DOHH2 (cell line): ENCODE results near the gene EXOSC2.
A peak's percentile ranks its signal among the peaks of the same experiment; 100 is the strongest.

ENCODE experiments used
- H3F3A ChIP-seq: fragments of 200-600 bp; sonication (generic), shearing (Covaris generic); 2 replicates; pipeline ENCODE4 v1.6.0; 2016; ENCODE audit warnings: antibody characterized with exemption, mild to moderate bottlenecking; ENCODE audit not compliant: control insufficient read depth, insufficient read depth
- H3K27ac ChIP-seq: fragments of 200-600 bp; sonication (generic); 2 replicates; pipeline ENCODE4 v1.5.1; 2014; ENCODE audit warnings: low read depth, mild to moderate bottlenecking, low read length, moderate library complexity
- H3K27me3 ChIP-seq: fragments of 200-600 bp; sonication (generic); 2 replicates; pipeline ENCODE4 v1.6.1; 2014; ENCODE audit warnings: mild to moderate bottlenecking, low read length, mixed read lengths; ENCODE audit not compliant: control insufficient read depth
- H3K36me3 ChIP-seq: fragments of 200-600 bp; sonication (generic); 2 replicates; pipeline ENCODE4 v1.6.1; 2014; ENCODE audit warnings: mild to moderate bottlenecking, low read length, moderate library complexity, mixed read lengths; ENCODE audit not compliant: control insufficient read depth
- H3K4me1 ChIP-seq: fragments of 200-600 bp; sonication (generic); 2 replicates; pipeline ENCODE4 v1.6.1; 2014; ENCODE audit warnings: mild to moderate bottlenecking, low read length, mixed read lengths; ENCODE audit not compliant: control insufficient read depth
- H3K4me2 ChIP-seq: fragments of 200-600 bp; sonication (generic); 2 replicates; pipeline ENCODE4 v1.6.0; 2014; ENCODE audit warnings: mild to moderate bottlenecking, low read length, moderate library complexity
- H3K4me3 ChIP-seq: fragments of 200-600 bp; sonication (generic); 2 replicates; pipeline ENCODE4 v1.5.1; 2014; ENCODE audit warnings: mild to moderate bottlenecking, low read length, mixed read lengths
- H3K79me2 ChIP-seq: fragments of 200-600 bp; sonication (generic); 2 replicates; pipeline ENCODE4 v1.6.1; 2014; ENCODE audit warnings: mild to moderate bottlenecking, low read length, mixed read lengths; ENCODE audit not compliant: control insufficient read depth
- H3K9me2 ChIP-seq: fragments of 200-600 bp; sonication (generic); replicated peaks from 2 replicates; pipeline ENCODE4 v1.6.1; 2014; ENCODE audit warnings: mild to moderate bottlenecking, low read length, mixed read lengths; ENCODE audit not compliant: control insufficient read depth
- H3K9me3 ChIP-seq: fragments of 200-600 bp; sonication (generic); 2 replicates; pipeline ENCODE4 v1.6.1; 2014; ENCODE audit warnings: antibody characterized with exemption, low read length, mixed read lengths; ENCODE audit not compliant: control insufficient read depth, insufficient read depth
- H4K20me1 ChIP-seq: fragments of 200-600 bp; sonication (generic); 2 replicates; pipeline ENCODE4 v1.6.0; 2014; ENCODE audit warnings: low read depth, mild to moderate bottlenecking, antibody characterized with exemption, low read length, moderate library complexity; ENCODE audit not compliant: control insufficient read depth, insufficient read depth
- EZH2phosphoT487 ChIP-seq: fragments of 200-600 bp; sonication (generic); IDR thresholded peaks from 2 replicates; pipeline ENCODE4 v1.6.1; 2017; ENCODE audit warnings: borderline replicate concordance, mild to moderate bottlenecking, antibody characterized with exemption, low read length, moderate library complexity, mixed read lengths
- TF ChIP-seq, protein P1 (sequence below): fragments of 200-600 bp; sonication (generic); IDR thresholded peaks from one replicate; pipeline ENCODE4 v1.5.1; 2014; ENCODE audit warnings: antibody characterized with exemption, mild to moderate bottlenecking, low read depth, low read length; ENCODE audit not compliant: poor library complexity, severe bottlenecking

EXOSC2 gene

DNA sequence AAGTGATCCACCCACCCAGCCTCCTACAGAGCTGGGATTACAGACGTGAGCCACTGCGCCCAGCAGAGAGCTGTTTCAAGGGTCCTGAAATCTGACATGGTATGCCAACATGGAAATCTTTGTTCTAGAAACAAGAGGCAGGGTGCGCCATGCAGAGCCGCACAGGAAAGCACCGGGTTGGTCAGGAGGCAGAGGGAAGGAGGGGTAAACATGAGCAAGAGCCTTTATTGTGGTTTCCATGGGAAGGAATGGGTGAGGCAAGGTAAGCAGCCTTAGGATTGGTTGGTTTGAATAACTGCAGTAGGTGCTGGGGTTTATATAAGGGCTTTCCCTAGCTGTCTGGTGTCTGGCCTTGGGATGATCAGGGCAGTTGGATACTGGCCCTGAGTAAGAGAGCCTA, 5.5 kb upstream of the EXOSC2 start:
- Histone ChIP-seq H3K4me3 (no peak overlapping the region), H3K9me3 (peaks cover 10% of the 10 kb centered on the region; the same call in 1 of the 2 replicates), H3K27me3 (peaks cover 5% of the 10 kb centered on the region), H3K9me2 (no peaks in the 10 kb centered on the region), H3K27ac (no peak overlapping the region), H4K20me1 (no peaks in the 10 kb centered on the region), H3K4me2 (no peak overlapping the region), H3K36me3 (no peaks in the 10 kb centered on the region), H3F3A (no peaks in the 10 kb centered on the region), H3K79me2 (peaks cover 3% of the 10 kb centered on the region), H3K4me1 (peaks cover 13% of the 10 kb centered on the region)
- TF ChIP-seq, protein P1, sequence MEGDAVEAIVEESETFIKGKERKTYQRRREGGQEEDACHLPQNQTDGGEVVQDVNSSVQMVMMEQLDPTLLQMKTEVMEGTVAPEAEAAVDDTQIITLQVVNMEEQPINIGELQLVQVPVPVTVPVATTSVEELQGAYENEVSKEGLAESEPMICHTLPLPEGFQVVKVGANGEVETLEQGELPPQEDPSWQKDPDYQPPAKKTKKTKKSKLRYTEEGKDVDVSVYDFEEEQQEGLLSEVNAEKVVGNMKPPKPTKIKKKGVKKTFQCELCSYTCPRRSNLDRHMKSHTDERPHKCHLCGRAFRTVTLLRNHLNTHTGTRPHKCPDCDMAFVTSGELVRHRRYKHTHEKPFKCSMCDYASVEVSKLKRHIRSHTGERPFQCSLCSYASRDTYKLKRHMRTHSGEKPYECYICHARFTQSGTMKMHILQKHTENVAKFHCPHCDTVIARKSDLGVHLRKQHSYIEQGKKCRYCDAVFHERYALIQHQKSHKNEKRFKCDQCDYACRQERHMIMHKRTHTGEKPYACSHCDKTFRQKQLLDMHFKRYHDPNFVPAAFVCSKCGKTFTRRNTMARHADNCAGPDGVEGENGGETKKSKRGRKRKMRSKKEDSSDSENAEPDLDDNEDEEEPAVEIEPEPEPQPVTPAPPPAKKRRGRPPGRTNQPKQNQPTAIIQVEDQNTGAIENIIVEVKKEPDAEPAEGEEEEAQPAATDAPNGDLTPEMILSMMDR: no peak
- no peak for TF ChIP-seq EZH2phosphoT487

DNA sequence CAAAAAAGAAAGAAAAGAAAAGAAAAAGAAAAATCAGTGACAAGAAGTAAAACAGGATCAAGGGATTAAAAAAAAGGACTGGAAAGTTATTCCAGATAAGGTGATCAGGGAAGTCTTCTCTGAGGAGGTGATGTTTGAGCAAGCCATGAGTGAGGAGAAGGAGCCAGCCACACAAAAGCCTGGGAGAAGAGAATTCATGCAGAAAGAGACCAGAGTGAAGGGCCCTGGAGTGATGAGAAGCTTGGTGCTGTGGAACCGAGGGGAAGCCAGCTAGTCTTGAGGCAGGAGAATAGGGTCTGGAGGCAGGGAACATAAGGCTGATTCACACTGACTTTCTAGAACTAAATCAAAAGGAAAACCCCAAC, 4.0 kb upstream of the EXOSC2 start:
- H3K79me2 ChIP-seq: peaks cover 16% of the 10 kb centered on the region
- peak overlapping the region; percentile 35; the same call in 1 of the 2 replicates for H3K4me2 ChIP-seq
- peaks cover under 1% of the 10 kb centered on the region; the same call in 1 of the 2 replicates for H4K20me1 ChIP-seq
- H3K4me3 ChIP-seq: 0 out of 2 replicates have a peak overlapping the region, but pooled peaks have one; percentile 15
- H3K4me1 ChIP-seq: peaks cover 15% of the 10 kb centered on the region
- H3K9me2 ChIP-seq: no peaks in the 10 kb centered on the region
- peaks cover 10% of the 10 kb centered on the region; the same call in 1 of the 2 replicates for H3K9me3 ChIP-seq
- H3K36me3 ChIP-seq: peaks cover 7% of the 10 kb centered on the region
- no peaks in the 10 kb centered on the region for H3F3A ChIP-seq
- H3K27ac ChIP-seq: no peak overlapping the region
- H3K27me3 ChIP-seq: peaks cover 5% of the 10 kb centered on the region
- TF ChIP-seq, protein P1: no peak
- no peak for TF ChIP-seq EZH2phosphoT487

GRCh38 chr9:130689937-130690700, 3.5 kb upstream of the EXOSC2 start:
- peaks cover 6% of the 10 kb centered on the region for H4K20me1 ChIP-seq
- H3K4me1 ChIP-seq: peaks cover 20% of the 10 kb centered on the region
- TF ChIP-seq, protein P1: no peak
- TF ChIP-seq EZH2phosphoT487: no peak
- H3K79me2 ChIP-seq: peaks cover 22% of the 10 kb centered on the region
- H3K9me2 ChIP-seq: no peaks in the 10 kb centered on the region
- H3K9me3 ChIP-seq: peaks cover 6% of the 10 kb centered on the region; the same call in 1 of the 2 replicates
- H3K4me3 ChIP-seq: 0 out of 2 replicates have a peak overlapping the region, but pooled peaks have one; percentile 15
- H3K27me3 ChIP-seq: peaks cover 3% of the 10 kb centered on the region
- H3F3A ChIP-seq: no peaks in the 10 kb centered on the region
- H3K27ac ChIP-seq: no peak overlapping the region
- H3K36me3 ChIP-seq: peaks cover 12% of the 10 kb centered on the region
- H3K4me2 ChIP-seq: peak overlapping the region; percentile 35; the same call in 1 of the 2 replicates
